Esophagus muscularis mucosa (tissue), 3 donors: ENCODE data around the gene BANK1.

Experiments used
- POLR2A ChIP-seq: fragments of 450-650 bp; IDR thresholded peaks from one replicate; pipeline ENCODE4 v1.6.1; 2017; ENCODE audit warnings: antibody characterized with exemption, moderate library complexity, mild to moderate bottlenecking, low read depth
- POLR2AphosphoS5 ChIP-seq, 2 donors: sonication (generic); formaldehyde crosslinking; IDR thresholded peaks; one replicate each; pipeline ENCODE4 v1.6.1; 2017; ENCODE audit warnings: antibody characterized with exemption in 2 of 2
- TF ChIP-seq, protein P1 (sequence below), 3 experiments: fragments of 200-600 bp in 2 of 3; fragments of 450-650 bp in 1 of 3; sonication (generic) in 2 of 3; IDR thresholded peaks; one replicate each; pipeline ENCODE4 v1.5.1; 2017 to 2019; ENCODE audit warnings: antibody characterized with exemption in 3 of 3, mild to moderate bottlenecking in 2 of 3, moderate library complexity in 1 of 3

- TF ChIP-seq POLR2A (no peak), POLR2AphosphoS5 (IDR thresholded peaks at IDR 0.05) (no peak)
- TF ChIP-seq, protein P1, sequence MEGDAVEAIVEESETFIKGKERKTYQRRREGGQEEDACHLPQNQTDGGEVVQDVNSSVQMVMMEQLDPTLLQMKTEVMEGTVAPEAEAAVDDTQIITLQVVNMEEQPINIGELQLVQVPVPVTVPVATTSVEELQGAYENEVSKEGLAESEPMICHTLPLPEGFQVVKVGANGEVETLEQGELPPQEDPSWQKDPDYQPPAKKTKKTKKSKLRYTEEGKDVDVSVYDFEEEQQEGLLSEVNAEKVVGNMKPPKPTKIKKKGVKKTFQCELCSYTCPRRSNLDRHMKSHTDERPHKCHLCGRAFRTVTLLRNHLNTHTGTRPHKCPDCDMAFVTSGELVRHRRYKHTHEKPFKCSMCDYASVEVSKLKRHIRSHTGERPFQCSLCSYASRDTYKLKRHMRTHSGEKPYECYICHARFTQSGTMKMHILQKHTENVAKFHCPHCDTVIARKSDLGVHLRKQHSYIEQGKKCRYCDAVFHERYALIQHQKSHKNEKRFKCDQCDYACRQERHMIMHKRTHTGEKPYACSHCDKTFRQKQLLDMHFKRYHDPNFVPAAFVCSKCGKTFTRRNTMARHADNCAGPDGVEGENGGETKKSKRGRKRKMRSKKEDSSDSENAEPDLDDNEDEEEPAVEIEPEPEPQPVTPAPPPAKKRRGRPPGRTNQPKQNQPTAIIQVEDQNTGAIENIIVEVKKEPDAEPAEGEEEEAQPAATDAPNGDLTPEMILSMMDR (IDR thresholded peaks at IDR 0.05), result no peak
These were observed 265.3 kb downstream of the BANK1 start for GRCh38 chr4:102055805-102056204.
